Upper lobe of left lung (tissue), 4 donors: ENCODE measurements around the gene IDH1.

Experiments
- CTCF ChIP-seq, 6 experiments: fragments of 450-650 bp in 4 of 6; fragments of 200-600 bp in 2 of 6; sonication (generic) in 2 of 6; IDR thresholded peaks; one replicate each; pipeline ENCODE4 v1.5.1; 2016 to 2019; ENCODE audit warnings: antibody characterized with exemption in 6 of 6
- POLR2A ChIP-seq, 4 donors: fragments of 450-650 bp; IDR thresholded peaks; one replicate each; pipeline ENCODE4 v1.5.1; 2016 to 2017; ENCODE audit warnings: antibody characterized with exemption in 4 of 4, mild to moderate bottlenecking in 2 of 4

- TF ChIP-seq CTCF (IDR thresholded peaks at IDR 0.05) (no peak), POLR2A (IDR thresholded peaks at IDR 0.05) (no peak)
These were observed 68.0 kb downstream of the IDH1 start for GRCh38 chr2:208186893-208187292.
